ENCODE measurements around the gene SCN11A. TPM values are rescaled to one million over a fixed set of nuclear protein-coding genes. Genes with fewer than 3 reads are reported as not detected.

Gene SCN11A
- under 1 TPM; 0.28 to 0.29 TPM for total RNA-seq
- long read RNA-seq, donor 1, result 0 reads
- long read RNA-seq, donor 2, result 0 reads

GRCh38 chr3:39051649-39052561, at the start of gene SCN11A, which contains the start of gene WDR48:
Gene SCN11A (minus strand): TSS chr3:39051944. CDS start chr3:38950362, 101,582 bp downstream.
Gene WDR48 (plus strand): TSS chr3:39052016. CDS start chr3:39052026, 10 bp downstream.
- peak; percentile 98 for DNase-seq (ENCODE audit: low spot score)
- intact Hi-C loops (cut with DNase I), result no loop called here

- no peak for DNase-seq (ENCODE audit: low spot score)
Measured at GRCh38 chr3:39101022-39101689, 49.4 kb upstream of the SCN11A start.

DNA sequence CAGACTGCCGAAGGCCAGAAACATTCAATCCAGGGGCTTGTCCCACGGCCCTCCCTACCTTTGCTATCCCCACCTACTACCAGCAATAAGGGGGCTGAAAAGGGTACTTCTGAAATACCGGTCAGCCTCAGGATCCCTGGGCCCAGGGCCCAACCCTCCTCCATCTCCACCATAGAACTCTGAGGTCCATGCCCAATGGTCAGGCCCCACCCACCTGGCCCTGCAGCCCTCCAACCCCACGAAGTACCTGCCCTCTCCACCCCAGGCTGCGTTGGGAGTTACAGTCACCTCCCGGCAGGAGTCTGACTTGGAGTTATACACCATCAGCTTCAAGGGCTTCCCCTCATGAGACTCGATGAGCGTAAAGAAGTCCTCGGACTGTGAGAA, 48.7 kb upstream of the SCN11A start:
- intact Hi-C loops (cut with DNase I), result no loop called here
- no peak for DNase-seq (ENCODE audit: low spot score)

More at GRCh38 chr3:39101022-39101689, 49.4 kb upstream of the SCN11A start:
- intact Hi-C loops (cut with DNase I), result no loop called here

GRCh38 chr3:39099738-39100499, 48.2 kb upstream of the SCN11A start:
- no peak for DNase-seq (ENCODE audit: low spot score)
- intact Hi-C loops (cut with DNase I), result no loop called here

DNA sequence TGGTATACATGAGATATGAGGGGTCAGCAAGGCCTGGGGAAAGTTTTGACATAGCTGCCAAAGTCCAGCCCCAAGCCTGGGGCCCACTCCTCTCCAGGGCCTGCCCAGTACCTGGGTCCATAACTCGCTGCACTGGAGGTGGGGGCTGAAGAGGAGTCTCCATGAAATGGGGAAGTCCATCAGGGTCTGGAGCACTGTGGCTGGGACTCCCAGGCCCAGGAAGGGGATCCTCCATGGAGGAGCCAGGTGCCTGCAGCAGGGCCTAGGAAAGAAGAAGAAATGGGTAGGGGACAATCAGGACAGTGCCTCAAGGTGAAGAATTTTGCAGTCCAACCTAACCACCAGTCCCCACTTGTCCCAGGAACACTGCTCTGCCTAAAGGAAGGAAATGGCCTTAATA, 47.5 kb upstream of the SCN11A start:
- DNase-seq (ENCODE audit: low spot score), result no peak
- intact Hi-C loops (cut with DNase I), result no loop called here

GRCh38 chr3:39098473-39099000, 46.8 kb upstream of the SCN11A start:
- DNase-seq (ENCODE audit: low spot score), result no peak
- intact Hi-C loops (cut with DNase I), result no loop called here

DNA sequence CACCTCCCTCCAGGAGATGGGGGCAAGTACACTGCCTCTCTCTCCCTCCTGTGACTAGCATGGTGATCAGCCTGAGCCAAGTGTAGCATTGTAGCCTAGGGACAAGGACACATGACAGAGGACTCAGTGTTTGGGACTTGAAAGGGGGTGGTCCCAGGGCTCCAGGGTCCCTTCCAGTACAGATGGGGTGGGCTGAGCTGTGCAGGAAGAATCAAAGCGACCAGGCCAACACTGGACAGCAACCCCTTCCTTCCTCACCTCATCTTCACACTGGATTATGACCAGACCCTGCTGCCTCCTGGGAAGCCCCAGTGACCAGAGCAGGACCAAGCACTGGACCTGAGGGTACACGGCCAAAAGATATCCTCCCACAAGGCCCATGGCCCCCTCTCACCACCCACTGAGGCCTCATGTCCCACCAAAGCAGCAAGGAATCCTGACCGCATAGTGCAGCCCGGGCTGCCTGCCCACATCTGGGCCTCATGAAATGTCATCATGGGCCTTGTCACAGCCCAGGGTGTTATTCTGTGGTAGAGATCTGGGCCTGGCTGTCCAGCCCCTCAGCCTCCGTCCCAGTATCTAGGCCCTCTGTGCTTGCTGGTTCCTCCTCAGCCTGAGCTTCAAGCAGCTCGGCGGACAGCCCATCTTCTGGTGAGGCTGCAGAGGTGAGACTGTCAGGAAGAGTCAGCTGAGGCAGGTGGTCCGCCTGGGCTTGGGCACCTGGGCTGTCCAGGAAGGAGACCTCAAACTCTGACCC, 46.1 kb upstream of the SCN11A start:
- intact Hi-C loops (cut with DNase I), result no loop called here
- DNase-seq (ENCODE audit: low spot score), result no peak

DNA sequence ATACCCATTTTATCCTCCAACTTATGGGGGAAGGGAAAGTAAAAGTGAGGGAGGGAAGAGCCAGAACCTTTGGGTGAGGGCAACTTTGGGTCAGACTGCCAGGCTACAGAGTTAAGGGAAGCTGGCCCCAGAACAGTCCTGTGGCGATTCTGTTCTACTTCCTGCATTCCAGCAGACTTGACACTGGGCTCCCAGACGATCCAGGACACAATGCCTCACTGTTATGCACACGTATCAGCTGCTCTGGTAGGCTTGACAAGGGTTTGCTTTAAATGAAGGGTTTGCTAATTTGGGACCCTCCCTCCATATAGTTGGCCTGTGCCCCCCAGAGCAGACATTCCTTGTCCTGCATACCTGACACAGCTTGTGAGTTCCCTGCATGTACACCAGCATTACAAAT, 45.0 kb upstream of the SCN11A start:
- no peak for DNase-seq (ENCODE audit: low spot score)
- intact Hi-C loops (cut with DNase I), result no loop called here

GRCh38 chr3:39095778-39096177, 44.0 kb upstream of the SCN11A start:
- intact Hi-C loops (cut with DNase I), result no loop called here
- DNase-seq (ENCODE audit: low spot score), result no peak

DNA sequence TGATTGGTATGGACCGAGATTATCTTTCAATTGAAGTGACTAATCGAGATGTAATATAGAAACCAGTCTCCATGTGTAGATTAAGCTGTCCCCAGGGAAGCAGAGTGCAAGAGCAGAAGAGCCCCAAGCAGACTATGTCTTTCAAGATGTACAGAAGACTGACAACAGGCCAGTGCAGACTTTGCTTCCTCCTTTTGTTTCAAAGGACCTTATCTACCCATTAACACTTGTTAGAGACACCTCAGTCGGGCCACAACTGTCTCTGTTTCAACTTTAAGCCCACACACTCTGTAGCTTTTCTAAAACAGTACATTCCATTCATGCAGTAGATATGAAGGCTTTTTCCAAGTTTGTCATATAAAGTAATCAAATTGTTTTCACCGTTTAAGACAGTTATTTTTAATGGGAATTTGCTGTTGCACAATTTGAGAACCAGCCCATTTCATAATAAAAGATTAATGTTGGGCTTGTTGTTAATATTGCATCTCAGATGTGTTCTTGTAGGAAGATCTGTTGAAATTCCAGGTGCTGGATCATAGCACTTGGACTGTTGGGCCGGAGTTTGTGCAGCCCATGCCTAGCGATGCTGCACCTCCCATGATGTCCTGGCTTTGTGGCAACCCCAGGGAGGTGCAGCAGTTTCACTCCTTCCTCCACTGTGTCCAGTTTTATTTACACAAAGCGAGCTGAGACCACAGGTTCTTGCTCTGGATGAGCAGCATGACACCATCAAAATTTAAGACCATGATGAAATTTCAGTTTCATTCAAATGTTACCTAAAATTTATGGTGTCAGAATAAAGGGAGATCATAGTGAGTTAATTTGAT, 43.3 kb upstream of the SCN11A start:
- no peak for DNase-seq (ENCODE audit: low spot score)
- intact Hi-C loops (cut with DNase I), result loop anchor here in 1 of 2 donors (5.0 kb wide), 1 partner anchor 1133 kb away; no protein-coding TSS in a partner anchor

DNA sequence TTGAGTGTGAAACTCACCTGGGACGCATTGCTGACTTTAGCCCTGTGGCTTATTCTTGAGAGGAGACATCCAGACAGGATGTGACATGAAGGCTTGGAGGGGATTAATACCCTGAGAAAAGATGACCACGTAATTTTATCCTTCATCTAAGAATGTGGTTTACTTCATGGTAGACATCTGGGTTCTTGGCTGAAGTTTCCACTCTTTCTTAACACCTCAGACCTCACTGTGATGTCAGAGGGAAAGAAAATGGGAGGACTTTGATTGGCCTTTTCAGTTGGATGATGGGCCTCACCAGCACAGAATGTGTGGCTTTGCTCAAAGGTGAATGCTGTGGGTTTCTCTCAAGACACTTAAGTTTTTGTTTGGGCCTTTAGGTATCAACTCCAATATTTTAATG, 39.2 kb upstream of the SCN11A start:
- intact Hi-C loops (cut with DNase I), result loop anchor here in 1 of 2 donors (5.0 kb wide), 1 partner anchor 1129 kb away; no protein-coding TSS in a partner anchor
- no peak for DNase-seq (ENCODE audit: low spot score)

GRCh38 chr3:39088889-39089288, 37.1 kb upstream of the SCN11A start:
- no peak for DNase-seq (ENCODE audit: low spot score)
- intact Hi-C loops (cut with DNase I), result no loop called here

DNA sequence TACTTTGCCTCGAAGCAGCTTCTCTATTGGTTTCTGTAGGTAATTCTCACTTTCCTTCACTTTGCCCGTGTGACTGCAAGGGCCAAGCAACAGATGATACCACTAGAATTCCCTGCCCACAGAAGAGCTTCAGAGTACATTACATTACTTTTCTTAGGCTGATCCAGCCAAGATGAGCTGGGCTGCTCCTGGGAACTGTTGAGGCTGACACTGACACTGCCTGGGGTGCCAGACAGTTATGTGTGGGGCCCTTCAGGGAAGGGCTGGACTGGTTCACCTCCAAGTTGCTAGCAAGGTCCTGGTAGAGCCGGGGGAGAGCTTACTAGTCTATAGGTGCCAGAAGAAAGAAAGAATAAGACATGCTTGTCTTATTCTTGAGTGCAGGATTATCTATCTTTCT, 36.7 kb upstream of the SCN11A start:
- no peak for DNase-seq (ENCODE audit: low spot score)
- intact Hi-C loops (cut with DNase I), result no loop called here

DNA sequence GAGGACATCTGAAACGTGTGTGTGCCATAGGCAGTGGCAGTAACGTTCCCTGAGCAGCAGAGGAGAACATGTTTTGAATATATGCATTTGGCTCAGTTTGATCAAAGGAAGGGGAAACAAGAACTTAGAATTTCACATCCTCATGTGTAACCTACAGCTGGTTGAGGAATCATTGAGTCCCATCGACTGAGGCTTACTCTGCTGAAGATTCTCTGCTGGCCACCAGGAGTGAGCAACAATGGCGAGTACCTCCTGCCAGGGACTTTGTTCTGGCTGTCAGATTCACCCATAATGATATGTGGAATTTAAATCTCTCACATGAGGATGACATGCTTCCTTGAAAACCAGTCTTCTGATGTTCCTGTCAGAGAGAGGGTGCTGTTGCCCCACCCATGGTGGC, 34.4 kb upstream of the SCN11A start:
- no peak for DNase-seq (ENCODE audit: low spot score)
- intact Hi-C loops (cut with DNase I), result no loop called here

- intact Hi-C loops (cut with DNase I), result no loop called here
- no peak for DNase-seq (ENCODE audit: low spot score)
Measured at GRCh38 chr3:39082666-39083313, 31.0 kb upstream of the SCN11A start.

DNA sequence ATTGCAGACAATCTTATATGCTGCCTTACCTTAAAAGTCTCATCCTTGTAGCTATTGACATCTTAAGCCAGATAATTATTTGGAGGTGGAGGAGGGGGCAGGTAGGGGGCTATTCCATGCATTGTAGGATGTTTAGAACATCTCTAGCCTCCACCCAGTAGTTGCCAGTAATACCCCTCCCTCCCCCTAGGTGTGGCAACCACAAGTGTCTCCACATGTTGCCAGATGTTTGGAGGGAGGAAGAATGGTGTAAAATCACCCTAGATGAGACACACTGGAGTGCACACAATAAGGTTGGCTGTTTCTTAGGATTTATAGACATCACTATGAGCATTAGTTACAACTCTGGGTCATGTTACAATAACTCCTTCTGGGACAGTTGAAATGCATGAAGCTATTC, 28.3 kb upstream of the SCN11A start:
- intact Hi-C loops (cut with DNase I), result no loop called here
- DNase-seq (ENCODE audit: low spot score), result no peak

DNA sequence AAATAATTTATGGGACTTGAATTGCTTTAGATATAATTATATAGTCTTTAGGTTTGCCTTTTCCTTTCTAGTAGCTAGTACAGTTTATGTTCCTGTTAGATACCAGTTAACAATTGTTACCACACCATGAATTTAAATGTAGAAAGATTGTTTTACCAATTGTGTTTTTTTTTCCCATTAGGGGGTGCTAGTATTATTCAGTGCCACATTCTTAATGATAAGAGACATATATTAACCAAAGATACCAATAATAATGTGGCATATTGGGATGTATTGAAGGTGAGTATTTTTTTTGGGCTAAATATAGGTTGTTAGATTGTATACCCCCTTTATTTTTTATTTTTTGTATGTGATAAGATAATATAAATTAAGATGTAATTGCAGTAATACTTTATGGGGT, 27.8 kb upstream of the SCN11A start:
- intact Hi-C loops (cut with DNase I), result no loop called here
- no peak for DNase-seq (ENCODE audit: low spot score)

Measured in posterior vena cava (tissue), 2 donors.